ENCODE measurements around the gene MRC2.

MRC2 gene

DNA sequence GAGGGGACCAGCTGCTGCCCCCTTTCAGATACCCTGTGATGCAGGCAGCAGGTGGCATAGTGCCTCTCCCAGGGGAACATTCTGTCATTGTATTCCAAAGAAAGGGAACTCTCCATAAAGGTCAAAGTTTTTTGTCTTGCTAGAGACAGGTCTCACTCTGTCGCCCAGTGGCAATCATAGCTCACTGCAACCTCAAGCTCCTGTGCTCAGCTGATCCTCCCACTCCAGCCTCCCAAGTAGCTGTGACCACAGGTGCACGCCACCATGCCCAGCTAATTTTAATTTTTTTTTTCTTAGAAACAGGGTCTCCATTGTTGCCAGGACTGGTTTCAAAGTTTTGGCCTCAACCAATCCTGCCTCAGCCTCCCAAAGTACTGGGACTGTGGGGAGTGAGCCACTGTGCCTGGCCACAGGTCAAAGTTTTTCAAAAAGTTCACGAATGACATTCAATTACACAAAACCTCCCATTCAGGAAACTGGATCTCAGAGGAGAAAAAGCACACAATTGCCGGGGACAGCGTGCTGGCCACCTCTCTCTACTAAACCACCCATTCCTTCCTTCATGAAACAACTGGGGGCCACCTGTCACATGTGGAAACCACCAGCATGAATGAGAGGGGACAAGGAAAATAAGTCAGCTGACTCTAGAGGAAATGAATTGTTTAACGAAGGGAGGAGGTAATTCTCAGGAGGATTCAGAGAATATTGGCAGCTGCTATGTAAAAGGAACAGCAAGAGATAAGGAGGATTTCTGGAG lies 100.6 kb downstream of the MRC2 start:
- no peak for DNase-seq

DNA sequence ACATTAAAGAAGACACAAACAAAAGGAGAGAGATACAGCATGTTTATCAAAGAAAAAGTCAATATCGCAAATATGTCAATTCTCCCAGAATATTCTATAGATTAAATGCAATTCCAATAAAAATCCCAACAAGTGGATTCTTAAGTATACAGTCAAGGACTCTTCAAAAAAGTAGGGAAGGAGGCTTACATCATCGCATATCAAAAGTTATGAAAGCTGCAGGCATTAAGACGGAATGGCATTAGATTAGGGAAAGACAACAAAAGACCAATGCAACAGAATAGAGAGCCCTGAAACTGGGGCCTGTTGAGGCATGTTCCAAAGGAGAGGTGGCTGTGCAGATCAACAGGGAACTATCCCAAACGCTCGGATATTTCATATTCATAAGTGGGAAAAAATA lies 104.7 kb downstream of the MRC2 start:
- DNase-seq = no peak

DNA sequence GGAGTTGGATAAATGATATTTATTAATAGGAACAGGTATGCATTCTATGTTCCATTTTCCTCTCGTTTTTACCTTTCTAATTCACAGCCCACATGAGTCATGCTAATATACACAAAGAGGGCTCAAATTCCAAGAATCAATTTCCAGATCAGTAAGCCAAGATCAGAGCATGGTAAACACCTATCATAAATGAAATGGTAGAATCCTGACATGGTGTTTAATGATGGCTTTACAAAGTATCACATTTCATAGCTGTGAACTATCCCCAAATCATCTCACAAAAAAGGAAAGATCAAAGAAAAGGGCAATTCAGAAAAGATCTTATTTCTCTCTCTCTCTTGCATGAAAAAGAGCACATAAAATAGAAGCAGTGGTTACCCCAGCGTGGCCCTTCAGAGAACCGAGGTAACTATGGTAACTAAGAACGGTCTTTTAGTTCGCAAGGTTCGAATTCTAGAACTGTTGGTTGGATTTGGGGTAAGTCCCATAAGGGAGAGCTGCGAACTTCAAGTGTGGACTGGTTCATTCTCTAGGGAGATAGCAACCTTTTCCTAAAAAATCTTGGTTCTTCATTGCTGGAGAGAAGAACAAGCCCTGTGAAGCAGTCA lies 107.7 kb downstream of the MRC2 start:
- no peak for DNase-seq

DNA sequence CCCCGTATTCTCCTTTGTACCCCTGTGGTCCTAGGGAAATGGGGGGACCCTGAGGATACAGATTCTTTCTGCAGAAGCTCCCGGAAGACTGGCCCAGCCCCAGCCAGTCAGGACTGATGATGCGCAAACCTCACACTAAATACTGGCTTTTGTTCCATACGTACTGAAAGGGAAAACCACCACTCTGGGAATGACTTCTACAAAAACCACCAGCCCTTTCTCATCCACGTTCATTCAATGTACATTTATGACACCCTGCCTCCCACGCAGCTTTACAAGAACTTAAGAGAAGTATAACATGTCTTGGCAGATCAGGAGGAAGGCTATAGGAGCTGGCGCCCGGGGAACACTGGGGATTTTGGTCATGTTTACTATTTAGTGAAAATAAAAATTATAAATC lies 110.0 kb downstream of the MRC2 start:
- DNase-seq = no peak

DNA sequence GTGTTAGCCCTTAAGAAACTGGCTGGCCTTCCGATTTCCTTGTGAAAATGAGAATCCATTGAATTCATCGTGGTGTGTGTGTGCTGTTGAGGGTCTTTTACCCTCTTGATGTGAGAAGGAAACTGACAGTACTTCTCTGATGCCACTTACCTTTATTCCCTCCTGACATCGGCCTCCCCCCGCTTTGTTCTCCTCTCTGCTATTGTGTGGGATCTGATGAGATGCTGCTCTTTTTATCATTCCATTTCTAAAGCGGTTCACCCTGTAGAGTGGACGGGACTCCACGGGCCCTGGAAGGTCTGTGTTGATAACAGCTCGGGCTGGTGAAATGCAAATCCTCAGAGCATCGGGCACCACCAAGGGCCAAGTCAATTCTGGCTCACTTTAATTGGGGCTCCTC lies 110.8 kb downstream of the MRC2 start:
- DNase-seq = no peak

DNA sequence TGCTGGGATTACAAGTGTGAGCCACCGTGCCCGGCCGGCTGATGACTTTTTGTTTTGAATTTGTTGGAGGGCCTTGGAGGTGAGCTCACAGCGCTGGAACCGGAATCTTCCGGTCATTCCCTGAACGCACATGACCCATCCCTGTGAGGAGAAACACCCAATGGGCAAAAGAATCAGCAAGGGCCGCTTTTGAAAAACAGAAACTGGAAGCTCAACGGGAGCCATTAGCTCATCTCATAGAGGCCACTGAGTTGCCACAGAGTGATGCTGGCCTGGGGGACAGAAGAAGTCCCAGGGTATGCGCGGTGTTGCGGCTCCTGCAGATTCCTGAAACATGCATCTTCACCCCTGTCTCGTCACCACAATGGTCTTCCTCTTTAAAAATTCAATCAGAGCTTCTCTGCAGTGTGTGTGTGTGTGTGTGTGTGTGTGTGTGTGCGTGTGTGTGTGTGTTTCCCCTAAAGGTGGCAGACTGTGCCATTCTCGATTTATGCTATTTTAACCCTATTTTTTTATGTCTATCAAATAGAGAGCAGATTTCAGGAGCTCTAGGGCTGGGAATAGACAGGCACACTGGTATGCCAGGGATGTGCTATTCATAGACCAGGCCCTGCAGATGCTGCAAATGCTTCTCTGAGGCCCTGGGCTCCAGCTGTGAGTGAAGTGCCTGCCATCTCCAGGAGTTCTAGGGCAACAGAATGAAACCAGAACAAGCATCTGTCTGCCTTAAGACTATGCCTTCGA lies 112.3 kb downstream of the MRC2 start:
- DNase-seq = no peak

DNA sequence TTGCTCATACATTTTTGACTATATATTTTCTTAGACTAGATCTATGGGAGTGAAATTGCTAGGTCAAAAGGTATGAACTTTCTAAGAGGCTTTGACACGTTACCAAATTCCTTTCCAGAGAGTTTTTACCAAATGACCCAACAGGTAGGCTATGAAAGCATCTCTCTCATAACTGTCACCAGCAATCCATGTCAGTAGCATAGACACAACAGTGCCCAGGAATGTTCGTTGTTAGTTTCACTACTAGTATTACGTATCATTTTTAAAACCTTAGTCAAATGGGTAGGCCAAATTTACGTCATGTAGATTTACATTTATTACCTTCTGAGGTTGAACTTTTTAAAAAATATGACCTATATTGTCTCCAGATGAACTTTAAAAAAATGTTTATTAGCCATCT lies 113.8 kb downstream of the MRC2 start:
- no peak for DNase-seq

Measured in 8988T (cell line).